Keratinocyte (primary cell): ENCODE measurements around the gene BAIAP2.

ENCODE experiments used
- CTCF ChIP-seq, 3 experiments: IDR thresholded peaks in 1 of 3; conservative IDR thresholded peaks in 1 of 3; optimal IDR thresholded peaks in 1 of 3; 2 replicates in 2 of 3; 3 replicates in 1 of 3; pipeline versions ENCODE3 to v1.5.1; 2011; ENCODE audit warnings: low read length in 3 of 3, mild to moderate bottlenecking in 3 of 3, moderate library complexity in 2 of 3, control low read depth in 1 of 3, inconsistent platforms in 1 of 3; ENCODE audit not compliant: insufficient read depth in 2 of 3; ENCODE audit errors: extremely low read depth in 1 of 3
- EZH2 ChIP-seq: IDR thresholded peaks from one replicate; pipeline ENCODE4 v1.6.1; 2012; ENCODE audit warnings: inconsistent platforms, mild to moderate bottlenecking, low read length, moderate library complexity

- peak in 1 of 3 experiments; percentile 9 for TF ChIP-seq CTCF (optimal IDR thresholded peaks at IDR 0.05 in 1 of 3, IDR thresholded peaks at IDR 0.05 in 1 of 3, conservative IDR thresholded peaks at IDR 0.05 in 1 of 3; ENCODE audit: extremely low read depth in 1 of 3, insufficient read depth in 2 of 3, low read length in 3 of 3)
- TF ChIP-seq EZH2, result no peak
These were observed 23.4 kb downstream of the BAIAP2 start for GRCh38 chr17:81058263-81058871.
